HCT116 (cell line): ENCODE results near the gene ENHO. TPM values are rescaled to one million over a fixed set of nuclear protein-coding genes. Genes with fewer than 3 reads are reported as not detected.

ENCODE experiments used
- ATAC-seq: fragments of 200-7000 bp; cut with Tn5 transposase; 2 replicates; pipeline ENCODE4 v1.9.1; 2020; ENCODE audit warnings: mild to moderate bottlenecking, moderate library complexity
- BruUV-seq: library from RNA; stranded (reverse); fragments of 400-500 nt; replicated peaks from 2 replicates; lab custom pipeline; 2021; lab: Mats Ljungman, UMichigan
- CTCF ChIA-PET: fragments of 300-600 bp; sonication (Branson Sonifier 250); formaldehyde crosslinking; loops from one replicate; lab custom pipeline; 2021; ENCODE audit warnings: antibody characterized with exemption; lab: Charles Lee
- POLR2A ChIA-PET: fragments of 300-600, 350-600 bp; sonication (Branson Sonifier 250); formaldehyde crosslinking; loops from one replicate; lab custom pipeline; 2021; ENCODE audit warnings: antibody characterized with exemption; lab: Charles Lee
- RAD21 ChIA-PET, 2 experiments: fragments of 300-600 bp; sonication (Branson Sonifier 250); formaldehyde crosslinking; loops; one replicate each; lab custom pipeline; 2023; ENCODE audit warnings: low total read pairs in 2 of 2; ENCODE audit not compliant: uncharacterized antibody in 2 of 2, unreplicated experiment in 2 of 2, low non-redundant PET in 1 of 2; lab: Charles Lee
- DNase-seq: peaks from one replicate; pipeline ENCODE4 v3.0.0-alpha.2; 2010; ENCODE audit warnings: low read depth, low spot score
- H2AFZ ChIP-seq: fragments of 200-600 bp; shearing (Covaris generic), sonication (generic); 2 replicates; pipeline ENCODE4 v1.6.1; 2017; ENCODE audit warnings: low read depth, mixed run types, mixed read lengths, antibody characterized with exemption, low read length; ENCODE audit not compliant: poor library complexity, severe bottlenecking
- H3K27ac ChIP-seq: 2 replicates; pipeline ENCODE4 v1.5.1; 2012; ENCODE audit warnings: low read depth, low read length
- H3K27me3 ChIP-seq: fragments of 200-600 bp; sonication (generic); 2 replicates; pipeline ENCODE4 v1.6.1; 2016; ENCODE audit warnings: mixed run types, low read length, mixed read lengths; ENCODE audit not compliant: insufficient read depth
- H3K36me3 ChIP-seq, 2 experiments: fragments of 200-500 bp in 1 of 2; fragments of 200-600 bp in 1 of 2; sonication (Bioruptor generic) in 1 of 2; sonication (generic) in 1 of 2; 2 replicates each; pipeline versions ENCODE4 v1.5.1 to v1.6.1; 2014 to 2016; ENCODE audit warnings: low read length in 2 of 2, inconsistent platforms in 1 of 2, mixed read lengths in 1 of 2, mixed run types in 1 of 2; ENCODE audit not compliant: insufficient read depth in 2 of 2, control insufficient read depth in 1 of 2
- H3K4me1 ChIP-seq, 2 experiments: fragments of 200-600 bp in 1 of 2; sonication (generic) in 1 of 2; 2 replicates each; pipeline versions ENCODE4 v1.5.1 to v1.6.1; 2012 to 2017; ENCODE audit warnings: low read length in 2 of 2, inconsistent platforms in 1 of 2, mild to moderate bottlenecking in 1 of 2, mixed read lengths in 1 of 2, mixed run types in 1 of 2, moderate library complexity in 1 of 2; ENCODE audit not compliant: insufficient read depth in 2 of 2, control insufficient read depth in 1 of 2
- H3K4me2 ChIP-seq: fragments of 200-600 bp; sonication (generic); 2 replicates; pipeline ENCODE4 v1.6.1; 2017; ENCODE audit warnings: mixed run types, low read length, mixed read lengths
- H3K4me3 ChIP-seq, 2 experiments: fragments of 200-600 bp in 1 of 2; sonication (generic) in 1 of 2; replicated peaks in 1 of 2; 2 replicates each; pipeline ENCODE4 v1.5.1; 2011 to 2016; ENCODE audit warnings: low read length in 2 of 2, control low read depth in 1 of 2, low read depth in 1 of 2, mild to moderate bottlenecking in 1 of 2, mixed read lengths in 1 of 2, mixed run types in 1 of 2
- H3K79me2 ChIP-seq: fragments of 200-600 bp; sonication (generic); 2 replicates; pipeline ENCODE4 v1.6.1; 2017; ENCODE audit warnings: mild to moderate bottlenecking, mixed run types, low read length, moderate library complexity, mixed read lengths; ENCODE audit not compliant: insufficient read depth
- H3K9ac ChIP-seq: fragments of 200-600 bp; sonication (generic); 2 replicates; pipeline ENCODE4 v1.6.1; 2016; ENCODE audit warnings: low read length, mixed read lengths
- H3K9me2 ChIP-seq: fragments of 200-600 bp; sonication (generic), shearing (Covaris generic); 2 replicates; pipeline ENCODE4 v1.6.1; 2017; ENCODE audit warnings: mixed run types, mild to moderate bottlenecking, moderate library complexity; ENCODE audit not compliant: insufficient read depth
- H3K9me3 ChIP-seq, 2 experiments: fragments of 200-500 bp in 1 of 2; fragments of 200-600 bp in 1 of 2; sonication (Bioruptor generic) in 1 of 2; sonication (generic) in 1 of 2; 2 replicates each; pipeline ENCODE4 v1.6.1; 2014 to 2017; ENCODE audit warnings: low read length in 2 of 2, mixed read lengths in 2 of 2, inconsistent platforms in 1 of 2, low read depth in 1 of 2, mild to moderate bottlenecking in 1 of 2, mixed run types in 1 of 2, moderate library complexity in 1 of 2; ENCODE audit not compliant: control insufficient read depth in 1 of 2, insufficient read depth in 1 of 2
- H4K20me1 ChIP-seq: fragments of 200-600 bp; sonication (generic), shearing (Covaris generic); 2 replicates; pipeline ENCODE4 v1.6.1; 2017; ENCODE audit warnings: mixed run types, mild to moderate bottlenecking, moderate library complexity; ENCODE audit not compliant: insufficient read depth
- ATF3 ChIP-seq: IDR thresholded peaks from 2 replicates; pipeline ENCODE4 v1.6.1; 2012
- CTCF ChIP-seq, 3 experiments: fragments of 200-600 bp in 1 of 3; sonication (generic) in 1 of 3; IDR thresholded peaks in 2 of 3; conservative IDR thresholded peaks in 1 of 3; 2 replicates each; pipeline ENCODE4 v1.5.1; 2012 to 2017; ENCODE audit warnings: low read depth in 2 of 3, low read length in 2 of 3, antibody characterized with exemption in 1 of 3, borderline replicate concordance in 1 of 3, control low read depth in 1 of 3, mild to moderate bottlenecking in 1 of 3, mixed read lengths in 1 of 3, mixed run types in 1 of 3, moderate library complexity in 1 of 3; ENCODE audit not compliant: insufficient read depth in 1 of 3
- EZH2 ChIP-seq: fragments of 200-600 bp; sonication (generic); IDR thresholded peaks from 2 replicates; pipeline ENCODE4 v1.6.1; 2017; ENCODE audit warnings: antibody characterized with exemption, mixed run types
- EZH2phosphoT487 ChIP-seq: fragments of 200-600 bp; IDR thresholded peaks from 2 replicates; pipeline ENCODE4 v1.6.1; 2018; ENCODE audit warnings: antibody characterized with exemption, borderline replicate concordance
- JUND ChIP-seq: IDR thresholded peaks from 2 replicates; pipeline ENCODE4 v1.6.1; 2012
- SP1 ChIP-seq: IDR thresholded peaks from 2 replicates; pipeline ENCODE4 v1.6.1; 2012; ENCODE audit warnings: low read depth
- SRF ChIP-seq: IDR thresholded peaks from 2 replicates; pipeline ENCODE4 v1.6.1; 2012; ENCODE audit warnings: low read depth
- TCF7L2 ChIP-seq: IDR thresholded peaks from 2 replicates; pipeline ENCODE4 v1.7.0; 2011; ENCODE audit warnings: borderline replicate concordance, inconsistent platforms; ENCODE audit not compliant: insufficient read depth, insufficient read length; ENCODE audit errors: extremely low read depth
- ZBTB33 ChIP-seq: IDR thresholded peaks from 2 replicates; pipeline ENCODE4 v1.6.1; 2011; ENCODE audit warnings: mild to moderate bottlenecking, low read length, moderate library complexity; ENCODE audit not compliant: insufficient replicate concordance; ENCODE audit errors: extremely low read depth
- ZFX ChIP-seq: fragments of 450-650 bp; IDR thresholded peaks from 2 replicates; pipeline ENCODE4 v1.6.1; 2017
- intact Hi-C: fragments of 100-400 bp; cut with micrococcal nuclease; formaldehyde crosslinking; loops from 2 replicates; pipeline ENCODE4 v1.10.0; 2022
- total RNA-seq: library from RNA; stranded (reverse); gene quantifications from one replicate; pipeline ENCODE4 v1.2.1, GENCODE V29; 2021; ENCODE audit not compliant: unreplicated experiment
- TF ChIP-seq, protein P1 (sequence below): IDR thresholded peaks from 2 replicates; pipeline ENCODE4 v1.6.1; 2012; ENCODE audit warnings: low read depth

ENHO gene
- total RNA-seq, 1 experiment from 2014 or later: 6.1 TPM

DNA sequence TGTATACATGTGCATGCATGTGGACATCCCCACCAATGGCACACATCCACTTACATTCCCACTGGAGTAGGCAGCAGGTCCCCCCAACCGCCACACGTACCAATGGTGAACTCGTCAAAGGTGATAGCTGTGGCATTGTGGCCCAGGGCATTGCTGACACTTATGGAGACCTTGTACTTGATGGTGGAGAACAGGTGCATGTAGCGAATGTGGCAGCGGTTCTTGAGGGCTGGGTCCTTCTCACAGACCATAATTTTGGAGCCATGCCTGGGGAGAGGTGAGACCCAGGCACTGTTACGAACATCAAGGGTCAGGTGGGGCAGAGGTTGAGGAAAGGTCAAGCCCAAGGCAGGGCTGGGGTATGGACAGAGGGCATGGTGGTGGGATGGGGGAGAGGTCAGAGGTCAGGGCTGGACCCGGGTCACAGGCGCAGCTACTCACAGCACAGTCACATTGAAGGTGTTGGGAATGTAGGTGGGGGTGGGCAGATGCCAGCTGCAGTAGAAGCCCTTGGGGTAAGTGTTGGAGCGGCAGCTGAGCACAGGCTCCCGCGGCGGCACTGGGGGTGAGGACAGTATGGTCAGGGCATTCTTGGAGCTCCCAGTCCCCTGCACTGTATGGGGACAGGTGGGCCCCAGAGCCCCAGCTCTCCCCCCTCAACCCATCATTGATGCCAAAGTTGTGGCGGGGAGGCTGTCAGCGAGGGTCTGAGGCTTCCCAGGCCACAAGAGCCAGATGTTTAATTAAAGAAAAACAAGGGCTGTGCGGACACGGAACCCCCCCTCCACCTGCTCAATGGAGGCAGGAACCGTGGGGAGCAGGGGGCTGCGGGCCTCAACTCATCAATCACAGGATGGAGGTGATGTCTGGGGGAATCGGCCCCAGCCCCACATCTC lies 34.9 kb upstream of the ENHO start:
- Histone ChIP-seq H3K9ac (no peak overlapping the region), H4K20me1 (no peaks in the 10 kb centered on the region), H3K4me3 (no peak overlapping the region), H3K27me3 (no peaks in the 10 kb centered on the region), H3K36me3 (no peaks in the 10 kb centered on the region), H3K4me1 (no peaks in the 10 kb centered on the region), H3K9me2 (no peaks in the 10 kb centered on the region), H2AFZ (no peak overlapping the region), H3K27ac (no peak overlapping the region), H3K79me2 (no peaks in the 10 kb centered on the region), H3K4me2 (no peak overlapping the region), H3K9me3 (no peaks in the 10 kb centered on the region)
- no peak for ATAC-seq
- ChIA-PET RAD21 (no interaction called here), POLR2A (no interaction called here), CTCF (interaction anchor here (1.2 to 1.4 kb wide), 2 partner anchors 34 to 154 kb away, joined by 3 to 4 read pairs; no protein-coding TSS in a partner anchor)
- no TSS peak for BruUV-seq
- no peak for TF ChIP-seq SRF
- TF ChIP-seq JUND: no peak
- TF ChIP-seq CTCF (IDR thresholded peaks at IDR 0.05 in 2 of 3, conservative IDR thresholded peaks at IDR 0.05 in 1 of 3; ENCODE audit: borderline replicate concordance in 1 of 3, insufficient read depth in 1 of 3, low read depth in 2 of 3, low read length in 2 of 3): no peak
- no peak for TF ChIP-seq ATF3
- TF ChIP-seq SP1: no peak
- no peak for TF ChIP-seq ZFX
- no peak for TF ChIP-seq EZH2phosphoT487
- no peak for TF ChIP-seq TCF7L2
- no peak for TF ChIP-seq EZH2
- TF ChIP-seq, protein P1, sequence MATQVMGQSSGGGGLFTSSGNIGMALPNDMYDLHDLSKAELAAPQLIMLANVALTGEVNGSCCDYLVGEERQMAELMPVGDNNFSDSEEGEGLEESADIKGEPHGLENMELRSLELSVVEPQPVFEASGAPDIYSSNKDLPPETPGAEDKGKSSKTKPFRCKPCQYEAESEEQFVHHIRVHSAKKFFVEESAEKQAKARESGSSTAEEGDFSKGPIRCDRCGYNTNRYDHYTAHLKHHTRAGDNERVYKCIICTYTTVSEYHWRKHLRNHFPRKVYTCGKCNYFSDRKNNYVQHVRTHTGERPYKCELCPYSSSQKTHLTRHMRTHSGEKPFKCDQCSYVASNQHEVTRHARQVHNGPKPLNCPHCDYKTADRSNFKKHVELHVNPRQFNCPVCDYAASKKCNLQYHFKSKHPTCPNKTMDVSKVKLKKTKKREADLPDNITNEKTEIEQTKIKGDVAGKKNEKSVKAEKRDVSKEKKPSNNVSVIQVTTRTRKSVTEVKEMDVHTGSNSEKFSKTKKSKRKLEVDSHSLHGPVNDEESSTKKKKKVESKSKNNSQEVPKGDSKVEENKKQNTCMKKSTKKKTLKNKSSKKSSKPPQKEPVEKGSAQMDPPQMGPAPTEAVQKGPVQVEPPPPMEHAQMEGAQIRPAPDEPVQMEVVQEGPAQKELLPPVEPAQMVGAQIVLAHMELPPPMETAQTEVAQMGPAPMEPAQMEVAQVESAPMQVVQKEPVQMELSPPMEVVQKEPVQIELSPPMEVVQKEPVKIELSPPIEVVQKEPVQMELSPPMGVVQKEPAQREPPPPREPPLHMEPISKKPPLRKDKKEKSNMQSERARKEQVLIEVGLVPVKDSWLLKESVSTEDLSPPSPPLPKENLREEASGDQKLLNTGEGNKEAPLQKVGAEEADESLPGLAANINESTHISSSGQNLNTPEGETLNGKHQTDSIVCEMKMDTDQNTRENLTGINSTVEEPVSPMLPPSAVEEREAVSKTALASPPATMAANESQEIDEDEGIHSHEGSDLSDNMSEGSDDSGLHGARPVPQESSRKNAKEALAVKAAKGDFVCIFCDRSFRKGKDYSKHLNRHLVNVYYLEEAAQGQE: no peak
- no peak for TF ChIP-seq ZBTB33
- intact Hi-C loops: no loop called here
- DNase-seq: no peak
